ENCODE data around the gene TMEM52. TPM values are rescaled to one million over a fixed set of nuclear protein-coding genes. Genes with fewer than 3 reads are reported as not detected.

The TMEM52 gene
- total RNA-seq, 1 donor from 2014 or later, result 0.51 TPM

- intact Hi-C loops (cut with micrococcal nuclease), result loop anchor here (1.0 kb wide), 1 partner anchor 89 kb away; no protein-coding TSS in a partner anchor
- Mint-ChIP-seq H3K4me1 (peaks cover 72% of the 10 kb centered on the region), H3K27ac (peak overlapping the region; percentile 57), H3K9me3 (no peaks in the 10 kb centered on the region), H3K27me3 (no peaks in the 10 kb centered on the region), H3K4me3 (no peak overlapping the region), H3K36me3 (ENCODE audit: low read depth) (peaks cover 31% of the 10 kb centered on the region)
- DNase-seq (no peak), ATAC-seq (ENCODE audit: low read depth) (peak; percentile 38)
- ChIA-PET CTCF (interaction anchor here (1.0 to 1.6 kb wide), 2 partner anchors 30 to 37 kb away, joined by 3 to 5 read pairs; no protein-coding TSS in a partner anchor), POLR2A (interaction anchor here (0.6 to 2.6 kb wide), 10 partner anchors 9 to 86 kb away, joined by 3 to 15 read pairs (median 3); no protein-coding TSS in a partner anchor)
- no peak for TF ChIP-seq CTCF (IDR thresholded peaks at IDR 0.05)
Observed at GRCh38 chr1:1869469-1869868, 49.6 kb downstream of the TMEM52 start.

Other genes starting within 250 kb of the TMEM52 start
- gene SLC35E2B, start 226.5 kb downstream of the TMEM52 start, total RNA-seq, result 47.6 and 54.7 TPM in 2 replicates
- 48.6 and 58.9 TPM in 2 replicates for gene CDK11A, start 194.9 kb downstream of the TMEM52 start, total RNA-seq
- 106 and 122 TPM in 2 replicates for gene NADK, start 140.8 kb downstream of the TMEM52 start, total RNA-seq
- gene GNB1, start 28.2 kb downstream of the TMEM52 start, total RNA-seq, result 266 and 302 TPM in 2 replicates
- 0.73 and 1.3 TPM in 2 replicates for gene CALML6, start 4.0 kb downstream of the TMEM52 start, total RNA-seq
- gene CFAP74, start 84.5 kb upstream of the TMEM52 start, total RNA-seq, result not detected in 2 replicates
- gene GABRD, start 100.1 kb upstream of the TMEM52 start, total RNA-seq, result not detected in 2 replicates
- gene PRKCZ, start 131.1 kb upstream of the TMEM52 start, total RNA-seq, result 20.5 and 28.5 TPM in 2 replicates

All from activated B cell treated with CpG ODN at 0.5 μM for 24 hours (primary cell).